Measurements from ENCODE around the gene NOD2.

The NOD2 gene

DNA sequence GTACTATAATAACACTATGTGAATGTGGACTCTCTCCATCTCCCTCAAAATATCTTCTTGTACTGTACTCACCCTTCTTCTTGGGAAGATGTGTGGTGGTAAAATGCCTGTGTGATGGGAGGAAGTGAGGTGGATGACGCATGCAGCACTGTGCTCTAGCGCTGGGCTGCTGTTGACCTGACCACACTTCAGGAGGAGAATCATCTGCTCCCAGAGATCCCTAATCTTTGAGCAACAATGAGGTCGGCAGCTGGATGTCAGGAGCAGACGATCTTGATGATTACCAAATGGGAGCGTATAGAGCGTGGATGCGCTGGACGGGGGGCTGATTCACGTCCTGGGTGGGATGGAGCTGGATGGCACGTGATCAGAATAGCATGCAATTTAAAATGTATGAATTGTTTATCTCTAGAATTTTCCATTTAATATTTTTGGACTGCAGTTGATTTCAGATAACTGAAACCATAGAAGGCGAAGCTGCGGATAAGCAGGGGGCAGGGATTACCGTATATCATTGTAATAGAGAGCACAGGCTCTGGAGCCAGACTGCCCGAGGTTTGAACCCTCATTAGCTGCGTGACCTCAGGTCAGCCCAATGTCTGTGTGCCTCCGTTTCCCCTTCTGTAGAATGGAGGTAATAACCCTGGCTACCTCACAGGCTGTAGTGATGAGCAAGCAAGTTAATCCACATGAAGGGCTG is 24.8 kb downstream of the NOD2 start:
- no peak for DNase-seq

DNA sequence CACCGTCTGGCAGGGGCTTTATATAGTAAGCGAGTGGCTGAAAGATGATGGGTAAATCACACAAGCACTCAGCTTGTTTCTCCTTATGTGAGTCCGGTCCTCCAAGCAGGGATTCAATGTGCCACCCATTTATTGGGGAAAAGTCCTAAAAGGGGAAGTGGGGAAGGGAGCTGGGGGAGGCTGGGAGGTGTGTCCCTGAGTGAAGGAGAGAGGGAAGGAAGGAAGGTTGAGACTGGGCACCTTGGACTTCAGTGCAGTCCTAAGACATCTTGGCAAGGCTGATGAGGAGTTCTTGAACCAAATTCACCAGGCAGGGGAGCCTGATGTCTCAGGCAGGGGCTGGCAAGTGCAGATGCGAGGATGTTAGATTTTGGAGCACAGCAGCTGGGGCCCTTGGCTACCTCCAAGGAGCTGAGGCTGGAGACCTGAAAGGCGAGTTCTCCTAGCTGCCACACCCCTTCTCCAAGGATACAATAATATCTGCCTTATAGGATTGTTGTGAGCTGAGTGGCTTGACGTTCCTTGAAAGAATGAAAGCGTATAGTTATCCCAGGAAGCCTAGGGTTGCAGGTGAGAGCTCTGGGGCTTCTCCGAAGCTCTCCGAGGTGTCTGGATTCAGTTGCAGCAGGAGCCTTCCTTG is 25.5 kb downstream of the NOD2 start:
- no peak for DNase-seq

DNA sequence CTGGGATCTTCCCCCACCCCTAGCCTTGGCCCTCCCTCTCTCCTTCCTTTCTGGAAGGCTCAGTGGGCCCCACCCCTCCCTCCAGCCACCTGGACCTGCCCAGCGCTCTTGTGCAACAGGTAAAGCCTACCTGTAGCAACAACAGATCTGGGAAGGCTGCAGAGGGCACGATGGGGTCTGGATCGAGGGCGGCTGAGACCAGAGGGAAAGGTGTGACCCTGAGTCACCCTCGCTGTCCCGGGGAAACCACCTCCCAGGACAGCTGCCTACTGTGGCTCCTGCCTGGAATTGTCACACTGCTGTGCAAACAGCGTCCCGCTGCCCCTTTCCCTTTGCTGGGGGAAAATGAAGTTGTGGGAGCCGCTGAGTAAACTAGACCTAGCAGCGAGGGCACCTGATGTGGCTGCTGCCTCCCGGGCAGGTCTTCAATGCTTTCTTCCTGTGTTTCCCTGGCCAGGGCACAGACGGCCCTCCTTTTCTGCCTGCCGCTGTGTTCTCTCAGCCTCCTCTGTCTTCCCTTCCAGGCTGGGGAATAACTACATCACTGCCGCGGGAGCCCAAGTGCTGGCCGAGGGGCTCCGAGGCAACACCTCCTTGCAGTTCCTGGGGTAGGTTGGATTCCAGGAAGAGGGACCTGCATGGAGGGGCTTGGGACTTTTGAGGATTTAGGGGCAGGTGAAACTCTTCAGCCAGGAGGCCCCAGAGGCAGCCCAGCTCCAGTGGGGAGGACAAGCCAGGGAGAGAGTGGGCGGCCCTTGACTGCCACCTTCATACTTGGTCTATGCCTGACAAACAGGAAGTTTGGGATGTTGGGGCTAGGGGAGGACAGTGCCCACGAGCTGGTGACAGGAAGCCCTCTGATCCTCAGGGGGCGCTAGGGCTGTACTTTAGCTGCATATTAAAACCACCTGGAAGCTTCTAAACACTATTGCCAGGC is 26.3 kb downstream of the NOD2 start:
- DNase-seq: no peak

DNA sequence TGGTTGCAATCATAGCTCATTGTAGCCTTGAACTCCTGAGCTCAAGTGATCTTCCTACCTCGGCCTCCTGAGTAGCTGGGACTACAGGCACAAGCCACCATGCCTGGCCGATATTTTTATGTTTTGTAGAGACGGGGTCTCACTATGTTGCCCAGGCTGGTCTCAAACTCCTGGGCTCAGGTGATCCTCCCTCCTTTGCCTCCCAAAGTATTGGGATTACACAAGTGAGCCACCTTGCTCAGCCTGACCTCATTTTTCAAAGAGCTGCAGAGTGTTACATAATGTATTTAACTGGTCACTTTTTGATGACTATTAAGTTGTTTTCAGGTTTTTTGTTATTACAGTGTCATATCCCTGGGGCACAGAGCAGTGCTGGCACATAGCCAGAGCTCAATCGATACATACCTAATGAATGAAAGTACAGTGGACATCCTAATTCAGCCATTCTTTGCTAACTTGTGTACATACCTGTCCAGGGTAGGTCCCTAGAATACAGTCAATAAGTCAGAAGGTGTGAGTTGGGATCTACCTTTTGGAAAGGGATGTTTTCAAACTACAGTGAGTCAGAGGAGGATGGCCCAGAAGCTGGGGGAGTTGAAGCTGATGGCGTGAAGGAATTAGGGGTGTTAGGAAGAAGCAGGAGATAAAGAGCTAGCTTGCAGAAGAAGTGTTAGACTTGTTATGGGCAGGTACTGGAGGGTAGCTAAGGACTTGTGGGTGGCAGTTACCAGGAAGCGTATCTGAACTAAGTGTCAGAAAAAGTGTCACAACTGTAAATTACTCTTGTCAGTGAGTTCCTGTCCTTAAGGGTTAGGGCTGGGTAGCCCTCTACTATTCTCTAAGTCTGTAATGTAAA is 28.4 kb downstream of the NOD2 start:
- no peak for DNase-seq

DNA sequence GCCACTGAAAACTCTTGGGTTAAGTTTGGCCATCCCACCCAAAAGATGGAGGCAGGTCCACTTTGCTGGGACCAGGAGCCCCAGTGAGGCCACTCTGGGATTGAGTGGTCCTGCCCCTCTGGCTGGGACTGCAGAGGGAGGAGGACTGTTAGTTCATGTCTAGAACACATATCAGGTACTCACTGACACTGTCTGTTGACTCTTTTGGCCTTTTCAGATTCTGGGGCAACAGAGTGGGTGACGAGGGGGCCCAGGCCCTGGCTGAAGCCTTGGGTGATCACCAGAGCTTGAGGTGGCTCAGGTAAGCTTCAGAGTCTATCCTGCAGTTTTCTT is 29.0 kb downstream of the NOD2 start:
- DNase-seq: no peak

DNA sequence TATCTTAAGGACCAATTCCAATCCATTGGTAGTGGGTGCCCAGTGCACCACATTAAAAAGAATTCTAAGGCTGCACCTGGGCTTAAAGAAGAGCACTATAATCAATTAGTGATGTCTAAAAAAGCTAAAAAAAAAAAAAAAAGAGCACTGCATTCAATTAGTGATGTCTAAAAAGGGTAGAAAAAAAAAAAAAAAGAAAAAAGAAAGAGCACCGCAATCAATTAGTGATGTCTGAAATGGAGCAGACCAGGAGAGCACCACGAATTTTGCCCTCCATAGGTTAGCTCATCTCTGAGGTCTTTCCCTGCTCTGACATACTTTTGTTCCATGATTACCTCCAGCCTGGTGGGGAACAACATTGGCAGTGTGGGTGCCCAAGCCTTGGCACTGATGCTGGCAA is 29.6 kb downstream of the NOD2 start:
- no peak for DNase-seq

DNA sequence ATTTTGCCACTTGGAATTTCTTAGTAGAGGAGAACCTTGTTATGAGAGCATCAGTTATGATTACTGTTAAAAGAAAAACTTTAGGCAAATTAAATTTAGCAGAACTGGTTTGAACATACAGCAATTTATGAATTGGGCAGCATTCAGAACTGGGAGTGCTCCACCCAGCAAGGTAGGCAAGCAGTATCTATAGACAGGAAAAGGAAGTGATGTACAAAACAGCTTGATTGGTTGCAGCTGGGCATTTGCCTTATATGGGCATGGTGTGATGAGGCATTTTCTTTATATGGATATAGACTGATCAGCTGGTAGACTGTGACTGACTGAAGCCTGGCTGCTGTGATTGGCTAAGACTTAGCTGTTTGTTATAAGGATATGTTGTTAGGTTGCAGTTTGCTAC is 30.9 kb downstream of the NOD2 start:
- no peak for DNase-seq

DNA sequence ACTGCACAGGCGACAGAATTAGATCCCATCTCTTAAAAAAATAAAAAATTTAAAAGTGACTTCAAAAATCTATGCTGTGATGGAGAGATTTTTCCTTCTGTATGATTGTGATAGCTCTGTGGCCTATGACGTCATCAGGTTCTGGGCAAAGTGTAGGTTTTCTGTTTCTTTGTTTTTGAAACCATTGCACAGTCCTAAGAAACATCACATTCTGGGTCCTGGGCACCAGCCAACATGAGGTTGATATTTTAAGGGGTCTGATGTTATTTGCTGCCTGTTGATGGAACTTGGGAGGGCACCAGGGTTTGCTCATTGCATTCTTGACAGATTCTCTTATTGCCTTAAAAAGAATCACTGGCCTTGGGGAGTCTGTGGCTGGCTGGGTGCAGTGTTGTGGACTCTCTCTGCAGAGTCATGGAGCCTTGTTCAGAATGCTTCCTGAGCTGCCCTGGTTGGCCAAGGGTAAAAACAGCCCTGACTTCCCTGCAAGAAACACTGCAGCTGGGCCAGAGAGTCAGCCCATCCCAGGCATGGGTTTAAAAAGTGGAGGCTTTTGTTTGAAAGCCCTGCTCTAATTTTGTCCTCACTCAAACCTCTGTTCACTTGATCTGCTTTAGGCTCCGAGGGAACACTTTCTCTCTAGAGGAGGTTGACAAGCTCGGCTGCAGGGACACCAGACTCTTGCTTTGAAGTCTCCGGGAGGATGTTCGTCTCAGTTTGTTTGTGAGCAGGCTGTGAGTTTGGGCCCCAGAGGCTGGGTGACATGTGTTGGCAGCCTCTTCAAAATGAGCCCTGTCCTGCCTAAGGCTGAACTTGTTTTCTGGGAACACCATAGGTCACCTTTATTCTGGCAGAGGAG is 38.0 kb downstream of the NOD2 start:
- no peak for DNase-seq

DNA sequence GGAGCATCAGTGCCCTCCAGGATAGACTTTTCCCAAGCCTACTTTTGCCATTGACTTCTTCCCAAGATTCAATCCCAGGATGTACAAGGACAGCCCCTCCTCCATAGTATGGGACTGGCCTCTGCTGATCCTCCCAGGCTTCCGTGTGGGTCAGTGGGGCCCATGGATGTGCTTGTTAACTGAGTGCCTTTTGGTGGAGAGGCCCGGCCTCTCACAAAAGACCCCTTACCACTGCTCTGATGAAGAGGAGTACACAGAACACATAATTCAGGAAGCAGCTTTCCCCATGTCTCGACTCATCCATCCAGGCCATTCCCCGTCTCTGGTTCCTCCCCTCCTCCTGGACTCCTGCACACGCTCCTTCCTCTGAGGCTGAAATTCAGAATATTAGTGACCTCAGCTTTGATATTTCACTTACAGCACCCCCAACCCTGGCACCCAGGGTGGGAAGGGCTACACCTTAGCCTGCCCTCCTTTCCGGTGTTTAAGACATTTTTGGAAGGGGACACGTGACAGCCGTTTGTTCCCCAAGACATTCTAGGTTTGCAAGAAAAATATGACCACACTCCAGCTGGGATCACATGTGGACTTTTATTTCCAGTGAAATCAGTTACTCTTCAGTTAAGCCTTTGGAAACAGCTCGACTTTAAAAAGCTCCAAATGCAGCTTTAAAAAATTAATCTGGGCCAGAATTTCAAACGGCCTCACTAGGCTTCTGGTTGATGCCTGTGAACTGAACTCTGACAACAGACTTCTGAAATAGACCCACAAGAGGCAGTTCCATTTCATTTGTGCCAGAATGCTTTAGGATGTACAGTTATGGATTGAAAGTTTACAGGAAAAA is 38.8 kb downstream of the NOD2 start:
- no peak for DNase-seq

DNA sequence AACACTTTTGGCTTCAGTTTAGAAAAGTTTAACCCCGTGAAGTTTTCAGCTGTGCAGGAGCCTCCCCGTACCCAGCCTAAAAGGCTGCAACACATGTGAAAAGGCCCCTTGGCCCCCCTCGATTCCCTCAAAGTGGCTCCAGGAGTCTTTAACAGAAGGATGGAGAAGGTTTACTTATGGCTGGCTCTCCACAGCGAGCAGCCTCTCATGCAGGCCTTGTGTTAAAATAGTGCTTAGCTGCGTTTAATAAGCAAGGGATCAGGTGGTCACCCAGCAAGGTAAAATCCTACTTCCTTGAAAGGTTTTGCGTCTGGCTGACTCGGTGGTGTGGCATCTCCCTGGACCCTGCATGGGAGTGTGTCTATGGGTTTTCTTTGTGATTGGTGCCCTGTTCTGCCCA is 40.1 kb downstream of the NOD2 start:
- DNase-seq: no peak

DNA sequence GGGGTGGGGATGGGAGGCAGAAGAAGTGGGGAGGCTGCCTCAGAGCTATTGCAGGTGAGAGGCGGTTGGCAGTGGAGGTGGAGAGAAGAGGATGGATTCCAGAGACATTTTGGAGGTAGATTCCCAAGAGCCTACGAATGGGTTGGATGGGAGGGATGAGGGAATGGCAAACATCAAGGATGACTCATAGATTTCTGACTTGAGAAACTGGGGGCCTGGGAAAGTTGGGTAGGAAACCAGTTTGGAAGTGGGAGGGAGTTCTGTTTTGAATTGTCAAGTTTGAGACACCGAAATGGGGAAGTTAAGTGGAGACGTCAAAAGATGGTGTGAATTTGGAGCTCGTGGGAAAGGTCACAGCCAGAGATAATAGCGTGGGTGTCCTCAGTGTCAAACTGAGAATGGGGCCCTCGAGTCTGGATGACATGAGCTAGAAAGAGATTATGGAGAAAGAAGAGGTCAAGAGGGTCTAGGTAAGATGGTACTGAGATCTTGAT is 42.3 kb downstream of the NOD2 start:
- DNase-seq: no peak

DNA sequence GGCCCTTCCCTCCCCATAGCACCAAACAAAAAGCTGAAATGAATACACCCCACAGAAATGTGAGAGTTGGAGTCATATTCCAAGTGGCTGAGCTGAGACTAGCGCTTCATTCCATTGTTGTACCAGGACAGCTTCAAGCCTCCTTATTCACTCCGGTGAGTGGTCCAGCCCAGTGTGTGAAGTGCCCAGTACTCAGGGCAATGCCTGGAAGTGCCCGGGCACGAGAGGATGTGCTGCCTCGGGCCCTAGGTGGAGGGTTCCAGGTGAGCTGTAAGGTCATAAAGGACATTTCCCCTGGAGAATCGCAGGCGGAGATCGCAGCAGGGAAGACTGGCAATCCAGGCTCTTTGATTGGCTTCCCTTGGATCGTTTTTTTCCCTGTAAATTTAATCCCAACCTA is 43.0 kb downstream of the NOD2 start:
- no peak for DNase-seq

DNA sequence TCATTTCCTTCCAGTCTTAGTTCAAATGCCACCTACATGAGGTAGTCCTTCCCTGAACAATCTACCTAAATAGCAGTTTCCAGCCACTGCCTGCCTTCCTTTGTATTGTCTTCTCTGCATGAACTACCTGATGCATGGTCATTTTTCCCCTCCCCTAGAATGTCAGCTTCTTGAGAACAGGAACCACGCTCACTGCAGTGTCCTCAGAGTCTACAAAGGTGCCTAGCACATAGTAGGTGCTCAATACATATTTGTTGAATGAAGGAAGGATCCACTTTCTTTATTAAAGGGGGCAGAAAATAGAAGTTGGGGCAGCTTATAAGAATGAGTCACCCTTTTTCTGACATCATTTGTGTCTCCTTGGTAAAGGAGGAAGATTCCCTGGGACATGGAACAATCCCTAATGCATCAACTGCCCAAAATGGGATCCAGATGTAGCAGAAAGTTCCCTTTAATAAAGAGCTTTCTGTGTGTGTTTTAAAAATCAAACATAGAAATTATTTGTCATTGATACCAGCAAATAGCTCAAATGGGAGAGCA is 44.1 kb downstream of the NOD2 start:
- DNase-seq: no peak

DNA sequence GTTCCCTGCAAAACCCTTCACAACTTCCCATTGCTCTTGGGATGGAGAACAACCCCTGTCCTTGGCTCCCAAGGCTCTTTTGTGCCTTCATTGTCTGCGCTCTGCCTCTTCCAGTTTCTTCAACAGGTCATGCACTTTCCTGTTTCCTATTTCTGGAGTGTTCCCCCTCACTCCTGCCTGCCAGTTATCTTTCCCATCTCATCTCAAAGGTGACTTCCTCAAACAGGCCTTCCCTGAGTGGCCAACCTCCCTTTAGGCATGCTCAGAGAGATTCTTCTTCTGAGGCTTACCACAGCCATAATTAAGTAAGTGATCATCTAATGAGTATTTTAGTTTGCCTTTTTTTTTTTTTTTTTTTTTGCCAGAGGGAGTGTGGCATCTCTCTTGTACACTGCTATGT is 45.6 kb downstream of the NOD2 start:
- no peak for DNase-seq

DNA sequence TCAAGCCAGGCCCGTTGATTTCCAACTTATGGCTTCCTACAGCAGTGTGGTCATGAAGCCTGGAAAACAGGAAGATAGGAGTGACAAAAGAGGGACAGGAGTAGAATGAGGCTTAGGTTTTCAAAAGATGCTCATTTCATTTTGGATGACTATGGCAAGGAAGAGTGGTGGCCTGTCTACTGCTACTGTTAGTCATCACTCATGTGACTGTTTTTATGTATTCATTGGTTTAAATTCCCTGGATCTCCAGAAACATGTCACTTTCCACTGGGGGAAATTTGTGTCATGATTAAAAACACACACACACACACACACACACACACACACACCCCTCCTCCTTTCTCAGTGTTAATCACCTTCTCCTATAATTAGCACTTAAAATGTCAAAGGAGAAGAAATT is 47.3 kb downstream of the NOD2 start:
- no peak for DNase-seq

DNA sequence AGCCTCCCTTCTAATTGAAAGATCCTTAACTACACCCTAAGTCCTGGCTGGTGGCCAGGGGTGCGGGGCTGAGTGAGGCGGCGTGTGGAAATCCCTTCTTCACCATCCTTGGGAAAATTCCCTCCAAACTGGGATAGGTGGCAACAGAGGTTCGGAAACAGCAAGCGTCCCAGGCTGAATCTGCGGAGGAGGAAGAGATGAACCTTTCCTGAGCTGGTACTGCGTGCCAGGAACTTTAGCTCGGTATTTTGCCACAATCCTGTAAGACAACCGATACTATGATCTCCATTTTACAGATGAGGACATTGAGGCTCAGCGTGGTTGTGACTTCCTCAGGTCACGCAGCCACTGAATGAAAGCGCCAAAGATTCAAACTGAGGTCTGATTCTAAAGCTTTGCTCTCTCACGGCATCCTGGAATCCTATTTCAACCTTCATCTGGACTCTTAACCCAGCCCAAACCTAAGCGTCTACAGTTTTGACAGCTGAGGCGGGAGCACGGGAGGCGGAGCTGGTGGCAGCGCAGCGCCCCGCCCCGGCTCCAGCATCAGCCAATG is 47.9 kb downstream of the NOD2 start:
- DNase-seq: no peak

DNA sequence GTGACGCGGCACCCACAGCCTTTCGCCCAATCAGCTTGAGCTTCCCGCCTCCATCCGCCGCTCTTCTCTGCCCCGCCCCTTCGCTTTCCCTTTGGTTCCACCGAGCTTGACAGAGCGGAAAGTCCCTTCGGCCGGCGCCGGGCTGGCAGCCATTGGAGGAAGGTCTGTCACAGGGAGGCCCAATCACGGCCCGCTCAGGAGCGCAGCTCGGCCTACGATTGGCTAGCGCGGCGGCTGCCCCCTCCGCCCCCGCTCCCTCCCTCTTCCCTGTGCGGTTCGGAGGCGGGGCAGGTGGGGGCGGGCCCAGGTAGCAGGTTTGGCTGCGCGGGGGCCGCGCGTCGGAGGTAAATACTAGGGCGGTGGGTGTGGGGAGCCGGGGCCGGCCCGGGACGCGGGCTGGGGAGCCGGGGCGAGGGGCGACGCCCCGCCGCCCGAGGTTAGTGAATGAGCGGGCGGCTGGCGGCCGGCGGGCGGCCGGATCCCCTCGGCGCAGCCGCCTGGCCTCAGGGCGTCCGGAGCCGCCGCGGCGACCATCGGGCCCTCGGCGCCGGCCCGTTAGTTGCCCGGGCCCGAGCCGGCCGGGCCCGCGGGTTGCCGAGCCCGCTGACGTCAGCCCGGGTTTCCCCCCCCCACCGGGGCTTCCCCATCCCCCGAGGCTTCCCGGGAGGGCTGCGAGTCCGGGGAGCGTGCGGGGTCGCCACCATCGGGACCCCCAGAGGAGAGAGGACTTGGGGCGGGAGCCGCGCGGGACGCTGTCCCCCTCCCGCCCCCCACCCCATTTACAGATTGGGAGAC is 48.6 kb downstream of the NOD2 start, which contains the start of gene CYLD:
Gene CYLD, plus strand, starts transcription at position 306 of the 795 bp plus-strand sequence. CDS start 7,613 bp downstream, outside the sequence.
- peak; percentile 99 for DNase-seq

DNA sequence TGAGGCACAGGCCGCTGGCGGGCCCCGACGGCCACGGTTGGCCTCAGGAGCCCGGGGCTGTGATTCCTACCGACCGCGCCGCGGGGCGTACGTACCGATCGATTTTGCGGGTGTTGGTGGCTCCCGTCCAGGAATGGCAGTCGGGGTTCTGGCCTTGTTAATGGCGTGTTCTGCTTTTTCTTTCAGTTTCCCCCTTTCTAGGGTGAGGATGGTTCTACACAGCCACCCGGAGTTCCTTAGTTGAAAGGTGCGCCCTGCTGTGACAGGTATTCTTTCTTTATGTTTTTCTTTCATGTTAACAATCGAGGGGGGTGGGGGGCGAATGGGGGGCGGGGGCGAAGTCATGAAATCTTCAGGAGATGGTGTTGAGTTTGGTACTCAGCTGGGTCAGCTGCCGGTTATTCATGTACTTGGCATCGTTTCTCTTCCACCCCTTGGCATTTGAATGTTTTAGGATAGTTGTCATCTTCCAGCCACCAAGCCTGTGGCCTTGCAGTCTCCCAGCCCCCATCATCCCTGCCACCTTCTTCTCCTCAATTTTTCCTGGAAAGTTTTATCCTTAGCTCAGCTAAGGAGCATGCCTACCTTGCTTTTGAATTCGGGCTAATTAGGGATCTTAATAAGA is 49.3 kb downstream of the NOD2 start:
- peak; percentile 54 for DNase-seq

Measured in stimulated activated CD4-positive, alpha-beta T cell treated with anti-CD3 and anti-CD28 coated beads, Interleukin-4, amount 100 ng/mL, for 1 hour (primary cell).